Ovary (tissue), 9 donors: ENCODE data around the gene NPDC1. TPM values are rescaled to one million over a fixed set of nuclear protein-coding genes. Genes with fewer than 3 reads are reported as not detected.
A peak's percentile ranks its signal among the peaks of the same experiment; 100 is the strongest.

Source experiments
- DNase-seq, 5 donors: peaks; one replicate each; pipeline ENCODE4 v3.0.0-alpha.2; 2019 to 2020
- H3K27ac ChIP-seq, 2 donors: fragments of 200-600 bp; one replicate each; pipeline versions ENCODE4 v1.5.1 to v1.8.0; 2019 to 2022
- H3K27me3 ChIP-seq: fragments of 200-600 bp; one replicate; pipeline ENCODE4 v1.8.0; 2022
- H3K36me3 ChIP-seq: fragments of 200-600 bp; sonication (generic); one replicate; pipeline ENCODE4 v1.5.1; 2019
- H3K4me1 ChIP-seq: one replicate; pipeline ENCODE4 v1.8.1; 2013; ENCODE audit warnings: mild to moderate bottlenecking, moderate library complexity; ENCODE audit not compliant: insufficient read depth
- H3K4me3 ChIP-seq: fragments of 200-600 bp; sonication (generic); one replicate; pipeline ENCODE4 v1.5.1; 2017
- H3K9me3 ChIP-seq, 2 donors: fragments of 200-600 bp in 1 of 2; sonication (generic) in 1 of 2; one replicate each; pipeline versions ENCODE4 v1.5.1 to v1.8.1; 2013 to 2019; ENCODE audit warnings: mild to moderate bottlenecking in 1 of 2, moderate library complexity in 1 of 2
- CTCF ChIP-seq, 3 donors: fragments of 450-650 bp in 2 of 3; fragments of 200-600 bp in 1 of 3; IDR thresholded peaks; one replicate each; pipeline versions ENCODE4 v1.5.1 to v1.8.0; 2016 to 2022; ENCODE audit warnings: antibody characterized with exemption in 3 of 3, mild to moderate bottlenecking in 1 of 3
- EP300 ChIP-seq: sonication (generic); formaldehyde crosslinking; IDR thresholded peaks from one replicate; pipeline ENCODE4 v1.6.1; 2017; ENCODE audit warnings: antibody characterized with exemption
- POLR2A ChIP-seq: fragments of 450-650 bp; IDR thresholded peaks from one replicate; pipeline ENCODE4 v1.6.1; 2017; ENCODE audit warnings: antibody characterized with exemption, mild to moderate bottlenecking, moderate library complexity
- WGBS, 3 donors: extraction: QIAGEN DNeasy Blood & Tissue Kit in 1 of 3; methylation state at CpG; one replicate each; pipeline versions ENCODE4 v1.1.5 to v1.1.7; 2013 to 2017; 5-methylcytosine and 5-hydroxymethylcytosine counted together
- intact Hi-C, 4 donors: fragments of 100-400 bp; cut with DNase I; formaldehyde crosslinking; loops; one replicate each; pipeline versions ENCODE4 v1.11.0 to v1.15.1; 2022 to 2023
- polyA plus RNA-seq, 2 donors: library from polyadenylated mRNA; stranded (reverse); fragments of 200-250 nt in 1 of 2; fragments of 350-450 nt in 1 of 2; fragmentation: Illumina TruSeq in 1 of 2; extraction: RNeasy Lipid Tissue Mini Kit (QIAGEN cat#74804) in 1 of 2; gene quantifications; one replicate each; pipeline ENCODE4 v1.2.3, GENCODE V29; 2013 to 2014
- total RNA-seq, 7 donors: library from RNA; depleted of rRNA in 2 of 7; stranded (reverse); fragments of >200 nt in 2 of 7; fragmentation: NEBNext Ultra II Directional in 3 of 7; extraction: Animal tissue kit (Norgen Biotek cat#: 25700) in 3 of 7; gene quantifications; one replicate each; pipeline versions ENCODE4 v1.1.0 to v1.2.4, GENCODE V29; 2016 to 2023
- donor health status: DM: no; HTN: no; CAD: no; lungs with moderate emphysema.
- donor health status: DM: no; HTN: no; CAD: no.
- donor health status: Bipolar disorder and iron deficiency.
- donor health status: DM: yes; HTN: yes; CAD: no.
- donor health status: DM: no; HTN: no; CAD: no.
- donor health status: DM: yes; HTN: yes; CAD: no.

Gene NPDC1
- total and polyA plus RNA-seq, 9 donors = 2.1 to 112 (median 49.9) TPM

GRCh38 chr9:137087409-137087925 lies 41.5 kb upstream of the NPDC1 start:
- no peak for DNase-seq
- Histone ChIP-seq H3K4me1 (peaks cover 9% of the 10 kb centered on the region), H3K27ac (peak overlapping the region; percentile 3 to 68), H3K27me3 (no peaks in the 10 kb centered on the region), H3K36me3 (no peaks in the 10 kb centered on the region), H3K9me3 (no peaks in the 10 kb centered on the region), H3K4me3 (peak overlapping the region; percentile 82)
- WGBS, 3 donors = 9 to 10% (median 10%) methylated on average over 22 of the region's 22 CpGs
- TF ChIP-seq EP300 = no peak
- no peak for TF ChIP-seq POLR2A
- TF ChIP-seq CTCF (IDR thresholded peaks at IDR 0.05) = no peak
- intact Hi-C loops = no loop called here

- H3K4me3 ChIP-seq = peak within 1 kb of the TSS; percentile 82
- TF ChIP-seq POLR2A (peak; percentile 87), EP300 (no peak)
- DNase-seq = peak; percentile 97 to 99 (median 98)
- intact Hi-C loops = no loop called here
- H3K27ac ChIP-seq = peak within 1 kb of the TSS; percentile 55 to 68
- no peaks in the 10 kb centered on the region for H3K9me3 ChIP-seq
- peaks cover 9% of the 10 kb centered on the region for H3K4me1 ChIP-seq
- no peaks in the 10 kb centered on the region for H3K27me3 ChIP-seq
- H3K36me3 ChIP-seq = no peaks in the 10 kb centered on the region
- 0 to 1% (median 0%) methylated on average over 33 to 101 of the region's 101 CpGs for WGBS, 3 donors
Observed at GRCh38 chr9:137086531-137087408, 40.8 kb upstream of the NPDC1 start, which contains the start of gene MAN1B1. Gene MAN1B1 (plus strand): TSS chr9:137086985. CDS start chr9:137087000, 15 bp downstream.

GRCh38 chr9:137085920-137086530 lies 40.0 kb upstream of the NPDC1 start:
- intact Hi-C loops = no loop called here
- TF ChIP-seq CTCF (IDR thresholded peaks at IDR 0.05) = no peak
- no peak for TF ChIP-seq POLR2A
- TF ChIP-seq EP300 = no peak
- Histone ChIP-seq H3K4me3 (peak overlapping the region; percentile 82), H3K36me3 (no peaks in the 10 kb centered on the region), H3K27me3 (no peaks in the 10 kb centered on the region), H3K9me3 (no peaks in the 10 kb centered on the region), H3K27ac (peak overlapping the region; percentile 55 to 68), H3K4me1 (peaks cover 9% of the 10 kb centered on the region)
- DNase-seq = peak in 3 of 5 donors; percentile 37 to 57 (median 45)
- 1 to 2% (median 2%) methylated on average over 26 to 58 of the region's 58 CpGs for WGBS, 3 donors

- H3K36me3 ChIP-seq = no peaks in the 10 kb centered on the region
- H3K4me1 ChIP-seq = peaks cover 9% of the 10 kb centered on the region
- no peak overlapping the region for H3K4me3 ChIP-seq
- DNase-seq = peak in 1 of 5 donors; percentile 33
- H3K9me3 ChIP-seq = no peaks in the 10 kb centered on the region
- intact Hi-C loops = no loop called here
- H3K27me3 ChIP-seq = no peaks in the 10 kb centered on the region
- WGBS, 3 donors = 66 to 77% (median 67%) methylated on average over 9 of the region's 9 CpGs
- TF ChIP-seq POLR2A = no peak
- no peak for TF ChIP-seq EP300
- TF ChIP-seq CTCF (IDR thresholded peaks at IDR 0.05) = no peak
- no peak overlapping the region for H3K27ac ChIP-seq
Observed at GRCh38 chr9:137084526-137084925, 38.5 kb upstream of the NPDC1 start.
